CD4-positive, CD25-positive, alpha-beta regulatory T cell (primary cell): ENCODE results near the gene PLEKHH1. TPM values are rescaled to one million over a fixed set of nuclear protein-coding genes. Genes with fewer than 3 reads are reported as not detected.
"Not testable (repeated sequence)": the region's sequence is repeated elsewhere in the genome, so short reads cannot be mapped to it uniquely, and the experiment has no call there.

Source experiments
- ATAC-seq, 2 donors: fragments of 150-1000 bp; cut with Tn5 transposase; one replicate each; pipeline ENCODE4 v1.10.0; 2021; ENCODE audit warnings: low read depth in 2 of 2, moderate number of reproducible peaks in 2 of 2, moderate library complexity in 1 of 2
- DNase-seq, 3 donors: peaks; one replicate each; pipeline versions ENCODE4 v3.0.0 to v3.0.0-alpha.2; 2012 to 2022; ENCODE audit warnings: mixed read lengths in 1 of 3
- H3K27ac ChIP-seq: one replicate; pipeline ENCODE4 v1.7.0; 2013; ENCODE audit warnings: mild to moderate bottlenecking, low read length; ENCODE audit not compliant: insufficient read depth, poor library complexity, severe bottlenecking
- H3K27me3 ChIP-seq: one replicate; pipeline ENCODE4 v1.7.0; 2013; ENCODE audit warnings: low read length; ENCODE audit not compliant: control insufficient read depth, insufficient read depth
- H3K36me3 ChIP-seq: one replicate; pipeline ENCODE4 v1.7.0; 2013; ENCODE audit warnings: mild to moderate bottlenecking, low read length, moderate library complexity; ENCODE audit not compliant: control insufficient read depth, insufficient read depth
- H3K4me1 ChIP-seq: 2 replicates; pipeline ENCODE4 v1.7.0; 2013; ENCODE audit warnings: mild to moderate bottlenecking, low read length; ENCODE audit not compliant: insufficient read depth, control insufficient read depth, poor library complexity, severe bottlenecking
- H3K4me3 ChIP-seq: one replicate; pipeline ENCODE4 v1.7.0; 2013; ENCODE audit warnings: low read depth, mild to moderate bottlenecking, low read length, moderate library complexity
- H3K9me3 ChIP-seq, 2 experiments: 1 replicate in 1 of 2; 2 replicates in 1 of 2; pipeline ENCODE4 v1.7.0; 2013; ENCODE audit warnings: low read length in 2 of 2, mild to moderate bottlenecking in 1 of 2, moderate library complexity in 1 of 2; ENCODE audit not compliant: control insufficient read depth in 2 of 2
- H3K27ac Mint-ChIP-seq, 3 donors: one replicate each; pipeline ENCODE4 v1.8.0; 2020 to 2022; ENCODE audit warnings: mild to moderate bottlenecking in 3 of 3, mixed read lengths in 3 of 3, moderate library complexity in 2 of 3
- H3K27me3 Mint-ChIP-seq: one replicate; pipeline ENCODE4 v1.8.0; 2022; ENCODE audit warnings: mild to moderate bottlenecking, mixed read lengths
- H3K36me3 Mint-ChIP-seq: one replicate; pipeline ENCODE4 v1.8.0; 2020; ENCODE audit warnings: mixed read lengths
- H3K4me1 Mint-ChIP-seq, 4 donors: one replicate each; pipeline ENCODE4 v1.8.0; 2020 to 2022; ENCODE audit warnings: mixed read lengths in 4 of 4, mild to moderate bottlenecking in 1 of 4
- H3K4me3 Mint-ChIP-seq, 4 donors: one replicate each; pipeline ENCODE4 v1.8.0; 2020 to 2022; ENCODE audit warnings: mild to moderate bottlenecking in 4 of 4, mixed read lengths in 4 of 4, moderate library complexity in 3 of 4
- H3K9me3 Mint-ChIP-seq, 7 donors: one replicate each; pipeline ENCODE4 v1.8.0; 2020 to 2022; ENCODE audit warnings: mixed read lengths in 7 of 7, mild to moderate bottlenecking in 3 of 7, moderate library complexity in 2 of 7
- polyA plus RNA-seq, 4 donors: library from polyadenylated mRNA; unstranded; fragments of 300-500 nt; fragmentation: Illumina TruSeq; gene quantifications; one replicate each; pipeline ENCODE4 v1.2.3, GENCODE V29; 2021
- total RNA-seq: library from RNA; stranded (reverse); gene quantifications from one replicate; pipeline ENCODE4 v1.2.3, GENCODE V29; 2022

The PLEKHH1 gene
- total and polyA plus RNA-seq, 5 donors from 2014 or later = 0.05 to 0.24 (median 0.15) TPM; not detected in 2

GRCh38 chr14:67537736-67538135 lies 4.6 kb downstream of the PLEKHH1 start:
- H3K4me3 ChIP-seq = no peak overlapping the region
- DNase-seq = no peak

GRCh38 chr14:67538501-67538900 lies 5.4 kb downstream of the PLEKHH1 start:
- no peak for DNase-seq
- no peak overlapping the region for H3K27ac ChIP-seq
- Mint-ChIP-seq H3K27ac (no peak overlapping the region), H3K4me3 (no peak overlapping the region), H3K27me3 (peaks cover 59% of the 10 kb centered on the region), H3K4me1 (peaks cover 0 to 13% (median 6%) of the 10 kb centered on the region in 4 donors), H3K36me3 (no peaks in the 10 kb centered on the region), H3K9me3 (no peaks in the 10 kb centered on the region)
- H3K36me3 ChIP-seq = no peaks in the 10 kb centered on the region
- peaks cover 3% of the 10 kb centered on the region for H3K4me1 ChIP-seq
- H3K27me3 ChIP-seq = peaks cover 20% of the 10 kb centered on the region
- no peak for ATAC-seq
- no peak overlapping the region for H3K4me3 ChIP-seq
- H3K9me3 ChIP-seq = no peaks in the 10 kb centered on the region

More at GRCh38 chr14:67537736-67538135, 4.6 kb downstream of the PLEKHH1 start:
- Mint-ChIP-seq H3K4me3 (no peak overlapping the region), H3K27me3 (peaks cover 51% of the 10 kb centered on the region), H3K9me3 (no peaks in the 10 kb centered on the region), H3K36me3 (no peaks in the 10 kb centered on the region), H3K27ac (no peak overlapping the region), H3K4me1 (peaks cover 0 to 13% (median 6%) of the 10 kb centered on the region in 4 donors)
- ATAC-seq = no peak
- H3K9me3 ChIP-seq = no peaks in the 10 kb centered on the region
- no peaks in the 10 kb centered on the region for H3K36me3 ChIP-seq
- H3K27me3 ChIP-seq = peaks cover 20% of the 10 kb centered on the region
- H3K4me1 ChIP-seq = peaks cover 9% of the 10 kb centered on the region
- no peak overlapping the region for H3K27ac ChIP-seq

- Mint-ChIP-seq H3K27me3 (peaks cover 60% of the 10 kb centered on the region), H3K9me3 (peaks cover 0 to under 1% (median 0%) of the 10 kb centered on the region in 7 donors)
Observed at GRCh38 chr14:67539116-67539515, 6.0 kb downstream of the PLEKHH1 start.

GRCh38 chr14:67541448-67542387 lies 8.6 kb downstream of the PLEKHH1 start:
- peak in 1 of 3 donors; percentile 15 for DNase-seq
- Histone ChIP-seq H3K9me3 (no peaks in the 10 kb centered on the region), H3K27ac (no peak overlapping the region), H3K4me3 (peak overlapping the region; percentile 15), H3K27me3 (peaks cover 5% of the 10 kb centered on the region), H3K36me3 (no peaks in the 10 kb centered on the region), H3K4me1 (no peaks in the 10 kb centered on the region)
- no peak for ATAC-seq
- Mint-ChIP-seq H3K4me1 (peaks cover 0 to 9% (median 3%) of the 10 kb centered on the region in 4 donors), H3K27me3 (peaks cover 62% of the 10 kb centered on the region), H3K4me3 (peak overlapping the region; percentile 2 to 78 (median 73)), H3K9me3 (peaks cover 0 to 9% (median 4%) of the 10 kb centered on the region in 7 donors), H3K36me3 (no peaks in the 10 kb centered on the region), H3K27ac (peak overlapping the region; percentile 1 to 47 (median 10))

More at GRCh38 chr14:67539116-67539515, 6.0 kb downstream of the PLEKHH1 start:
- ATAC-seq (no peak), DNase-seq (no peak)
- Histone ChIP-seq H3K9me3 (no peaks in the 10 kb centered on the region), H3K27me3 (peaks cover 15% of the 10 kb centered on the region), H3K4me1 (no peaks in the 10 kb centered on the region), H3K36me3 (no peaks in the 10 kb centered on the region), H3K4me3 (no peak overlapping the region), H3K27ac (no peak overlapping the region)
- Mint-ChIP-seq H3K36me3 (no peaks in the 10 kb centered on the region), H3K4me1 (peaks cover 0 to 9% (median 3%) of the 10 kb centered on the region in 4 donors), H3K4me3 (no peak overlapping the region), H3K27ac (no peak overlapping the region)

GRCh38 chr14:67542620-67543019 lies 9.5 kb downstream of the PLEKHH1 start:
- H3K27me3 ChIP-seq, DNase-seq, H3K9me3 ChIP-seq, H3K4me3 ChIP-seq, H3K36me3 ChIP-seq, H3K4me1 Mint-ChIP-seq, H3K27ac ChIP-seq, H3K4me1 ChIP-seq, H3K27ac Mint-ChIP-seq, H3K9me3 Mint-ChIP-seq, H3K36me3 Mint-ChIP-seq, ATAC-seq, H3K4me3 Mint-ChIP-seq: not testable (repeated sequence)
- H3K27me3 Mint-ChIP-seq = peaks cover 58% of the 10 kb centered on the region

- no peaks in the 10 kb centered on the region for H3K9me3 ChIP-seq
- Mint-ChIP-seq H3K4me1 (peaks cover 0 to 9% (median 3%) of the 10 kb centered on the region in 4 donors), H3K27me3 (peaks cover 46% of the 10 kb centered on the region), H3K27ac (no peak overlapping the region), H3K9me3 (peaks cover 0 to 9% (median 4%) of the 10 kb centered on the region in 7 donors), H3K4me3 (no peak overlapping the region), H3K36me3 (no peaks in the 10 kb centered on the region)
- no peaks in the 10 kb centered on the region for H3K36me3 ChIP-seq
- ATAC-seq (no peak), DNase-seq (no peak)
- H3K4me3 ChIP-seq = no peak overlapping the region
- no peak overlapping the region for H3K27ac ChIP-seq
- H3K27me3 ChIP-seq = peaks cover 8% of the 10 kb centered on the region
- no peaks in the 10 kb centered on the region for H3K4me1 ChIP-seq
Observed at GRCh38 chr14:67544590-67544989, 11.5 kb downstream of the PLEKHH1 start.

GRCh38 chr14:67547224-67547780 lies 14.2 kb downstream of the PLEKHH1 start:
- Mint-ChIP-seq H3K27me3 (peaks cover 37% of the 10 kb centered on the region), H3K4me1 (peaks cover 0 to under 1% (median 0%) of the 10 kb centered on the region in 4 donors), H3K36me3 (no peaks in the 10 kb centered on the region), H3K4me3 (no peak overlapping the region), H3K9me3 (peaks cover 0 to 9% (median 4%) of the 10 kb centered on the region in 7 donors), H3K27ac (no peak overlapping the region)
- no peak overlapping the region for H3K27ac ChIP-seq
- no peaks in the 10 kb centered on the region for H3K4me1 ChIP-seq
- H3K27me3 ChIP-seq = peaks cover 4% of the 10 kb centered on the region
- no peaks in the 10 kb centered on the region for H3K9me3 ChIP-seq
- no peaks in the 10 kb centered on the region for H3K36me3 ChIP-seq
- H3K4me3 ChIP-seq = no peak overlapping the region
- ATAC-seq = no peak
- no peak for DNase-seq
